GM19193 (cell line): ENCODE results near the gene MYO3A.

Experiments
- POLR2A ChIP-seq: IDR thresholded peaks from 4 replicates; pipeline ENCODE4 v1.6.1; 2011; ENCODE audit not compliant: insufficient read depth, insufficient read length; ENCODE audit errors: extremely low read depth

Gene MYO3A

GRCh38 chr10:26216585-26217395 lies 282.8 kb downstream of the MYO3A start, which contains the start of gene GAD2:
GAD2 (plus strand) TSS chr10:26216774; CDS start chr10:26216810, 36 bp downstream.
- TF ChIP-seq POLR2A = no peak

GRCh38 chr10:26217396-26218086 lies 283.5 kb downstream of the MYO3A start:
- no peak for TF ChIP-seq POLR2A

GRCh38 chr10:26219676-26220075 lies 285.6 kb downstream of the MYO3A start:
- no peak for TF ChIP-seq POLR2A

- TF ChIP-seq POLR2A = no peak
Observed at GRCh38 chr10:26220901-26221300, 286.9 kb downstream of the MYO3A start.

GRCh38 chr10:26221541-26221940 lies 287.5 kb downstream of the MYO3A start:
- no peak for TF ChIP-seq POLR2A

- TF ChIP-seq POLR2A = no peak
Observed at GRCh38 chr10:26222563-26222962, 288.5 kb downstream of the MYO3A start.

- TF ChIP-seq POLR2A = no peak
Observed at GRCh38 chr10:26225322-26225721, 291.3 kb downstream of the MYO3A start.

- TF ChIP-seq POLR2A = no peak
Observed at GRCh38 chr10:26227786-26228185, 293.8 kb downstream of the MYO3A start.

- TF ChIP-seq POLR2A = no peak
Observed at GRCh38 chr10:26232174-26232573, 298.1 kb downstream of the MYO3A start.

- no peak for TF ChIP-seq POLR2A
Observed at GRCh38 chr10:26235761-26236160, 301.7 kb downstream of the MYO3A start.

GRCh38 chr10:26238378-26238777 lies 304.3 kb downstream of the MYO3A start:
- TF ChIP-seq POLR2A = no peak

- no peak for TF ChIP-seq POLR2A
Observed at GRCh38 chr10:26242706-26243350, 308.8 kb downstream of the MYO3A start.

- TF ChIP-seq POLR2A = no peak
Observed at GRCh38 chr10:26243351-26243720, 309.3 kb downstream of the MYO3A start.

- no peak for TF ChIP-seq POLR2A
Observed at GRCh38 chr10:26249681-26250080, 315.7 kb downstream of the MYO3A start.

- TF ChIP-seq POLR2A = no peak
Observed at GRCh38 chr10:26251925-26252324, 317.9 kb downstream of the MYO3A start.

- TF ChIP-seq POLR2A = no peak
Observed at GRCh38 chr10:26254616-26255015, 320.6 kb downstream of the MYO3A start.

GRCh38 chr10:26259341-26259740 lies 325.3 kb downstream of the MYO3A start:
- no peak for TF ChIP-seq POLR2A
